ENCODE results near the gene CD33. TPM values are rescaled to one million over a fixed set of nuclear protein-coding genes. Genes with fewer than 3 reads are reported as not detected.

Gene CD33
- total RNA-seq, 2 donors from 2014 or later: 1.2 TPM; not detected in 1

DNA sequence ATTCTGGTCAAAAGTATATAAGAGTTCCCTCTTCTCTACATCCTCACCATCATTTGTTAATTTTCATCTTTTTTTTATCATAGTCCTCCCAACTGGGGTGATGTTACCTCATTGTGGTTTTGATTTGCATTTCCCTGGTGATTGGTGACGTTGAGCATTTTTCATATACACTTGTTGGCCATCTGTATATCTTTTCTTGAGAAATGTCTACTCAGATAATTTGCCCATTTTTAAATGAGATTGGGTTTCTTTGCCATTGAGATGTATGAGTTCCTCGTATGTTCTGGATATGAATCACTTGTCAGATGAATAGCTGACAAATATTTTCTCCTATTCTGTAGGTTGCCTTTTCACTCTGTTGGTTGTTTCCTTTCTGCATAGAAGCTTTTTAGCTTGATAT, 2.4 kb downstream of the CD33 start:
- Mint-ChIP-seq H3K9me3 (no peaks in the 10 kb centered on the region), H3K4me3 (no peak overlapping the region), H3K4me1 (no peaks in the 10 kb centered on the region), H3K27ac (no peak overlapping the region), H3K36me3 (ENCODE audit: low read depth) (no peaks in the 10 kb centered on the region), H3K27me3 (peaks cover 64% of the 10 kb centered on the region)
- ATAC-seq (replicated peaks): no peak

DNA sequence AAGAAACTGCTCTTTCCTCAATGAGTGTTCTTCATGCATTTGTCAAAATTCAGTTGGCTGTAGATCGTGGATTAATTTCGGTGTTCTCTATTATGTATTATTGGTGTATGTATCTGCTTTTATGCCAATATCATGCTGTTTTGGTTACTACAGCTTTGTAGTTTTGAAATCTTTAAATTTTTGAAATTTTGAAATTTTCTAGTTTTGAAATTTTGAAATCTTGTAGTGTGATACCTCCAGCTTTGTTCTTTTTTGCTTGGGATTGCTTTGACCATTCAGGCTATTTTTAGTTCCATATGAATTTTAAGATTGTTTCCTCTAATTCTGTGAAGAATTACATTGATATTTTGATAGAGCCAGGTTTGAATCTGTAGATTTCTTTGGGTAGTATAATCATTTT, 3.1 kb downstream of the CD33 start:
- no peak for ATAC-seq (replicated peaks)
- Mint-ChIP-seq H3K36me3 (ENCODE audit: low read depth) (no peaks in the 10 kb centered on the region), H3K9me3 (no peaks in the 10 kb centered on the region), H3K4me3 (no peak overlapping the region), H3K27ac (no peak overlapping the region), H3K27me3 (peaks cover 58% of the 10 kb centered on the region), H3K4me1 (no peaks in the 10 kb centered on the region)

DNA sequence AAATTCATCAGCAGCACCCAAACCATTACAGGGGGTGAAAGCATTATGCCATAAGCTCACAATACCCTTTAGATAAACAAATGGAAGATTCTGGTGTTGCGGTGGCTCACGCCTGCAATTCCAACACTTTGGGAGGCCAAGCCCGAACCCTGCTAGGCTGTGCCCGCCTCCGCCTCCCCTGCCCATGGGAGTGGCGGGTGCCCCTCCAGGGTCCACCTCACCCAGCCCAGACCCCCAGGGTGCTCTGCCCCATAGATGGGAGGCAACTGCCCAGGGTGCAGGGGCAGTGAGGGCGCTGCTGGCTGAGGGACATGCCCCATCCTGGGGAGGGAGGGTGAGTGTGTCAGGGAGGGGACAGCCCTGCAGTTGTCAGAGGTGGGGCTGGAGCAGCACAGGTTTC, 16.0 kb downstream of the CD33 start:
- Mint-ChIP-seq H3K9me3 (no peaks in the 10 kb centered on the region), H3K4me1 (no peaks in the 10 kb centered on the region), H3K27me3 (peaks cover 23% of the 10 kb centered on the region), H3K4me3 (no peak overlapping the region), H3K36me3 (ENCODE audit: low read depth) (no peaks in the 10 kb centered on the region), H3K27ac (no peak overlapping the region)
- no peak for ATAC-seq (replicated peaks)

DNA sequence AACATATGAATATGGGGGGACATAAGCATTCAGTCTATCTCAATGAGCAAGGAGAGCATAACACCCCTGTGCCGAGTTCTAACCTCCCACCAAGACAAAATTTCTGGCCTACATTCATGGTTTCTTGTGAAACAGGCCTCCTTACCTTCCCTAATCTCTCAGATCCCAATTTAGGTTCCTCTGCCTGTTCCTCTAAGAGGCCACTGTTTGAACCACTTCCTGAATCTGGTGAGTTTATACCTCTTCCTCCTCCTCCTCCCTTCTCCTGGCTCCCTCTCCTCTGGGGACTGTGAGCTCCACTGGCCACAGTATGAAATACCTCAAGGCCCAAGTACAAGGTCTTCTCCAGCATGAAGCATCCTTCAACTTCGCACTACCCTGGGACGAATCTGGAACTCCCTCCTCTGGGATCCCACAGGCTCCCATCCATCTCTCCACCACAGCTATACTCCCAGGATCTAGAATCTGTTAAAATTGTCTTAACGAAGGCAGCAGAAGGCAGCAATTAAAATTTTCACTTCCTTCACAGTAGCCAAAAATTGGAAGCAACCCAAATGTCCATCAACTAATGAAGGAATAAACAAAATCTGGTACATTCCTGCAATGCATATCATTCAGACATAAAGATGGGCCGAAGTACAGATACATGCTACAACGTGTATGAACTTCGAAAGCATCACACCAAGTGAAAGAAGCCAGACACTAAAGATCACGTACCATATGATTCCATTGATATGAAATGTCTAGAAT, 18.2 kb downstream of the CD33 start:
- no peaks in the 10 kb centered on the region for H3K4me1 Mint-ChIP-seq
- peaks cover 23% of the 10 kb centered on the region for H3K27me3 Mint-ChIP-seq
- no peak for ATAC-seq (replicated peaks)
- H3K27ac Mint-ChIP-seq: no peak overlapping the region
- H3K4me3 Mint-ChIP-seq: no peak overlapping the region
- H3K36me3 Mint-ChIP-seq (ENCODE audit: low read depth): no peaks in the 10 kb centered on the region
- no peaks in the 10 kb centered on the region for H3K9me3 Mint-ChIP-seq

DNA sequence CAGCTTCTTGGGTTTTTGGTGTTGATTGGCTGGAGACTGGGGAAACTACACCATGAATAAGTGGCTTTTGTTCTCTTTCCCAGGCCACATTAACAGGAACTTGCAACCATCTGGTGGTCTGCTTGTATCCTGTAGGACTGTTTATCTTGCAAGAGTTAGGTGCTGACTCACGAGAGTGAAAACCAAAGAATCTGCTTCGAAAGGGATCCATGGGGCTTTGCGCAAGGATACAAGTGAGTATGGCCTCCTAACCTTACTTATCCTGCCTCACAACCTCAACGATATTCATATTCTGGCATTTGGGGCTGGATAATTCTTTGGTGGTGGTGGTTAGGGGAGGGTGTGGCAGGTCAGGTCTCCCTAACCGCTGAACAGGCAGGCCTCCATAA, 21.3 kb downstream of the CD33 start:
- ATAC-seq (replicated peaks): no peak
- H3K27ac Mint-ChIP-seq: no peak overlapping the region
- H3K27me3 Mint-ChIP-seq: peaks cover 21% of the 10 kb centered on the region
- H3K9me3 Mint-ChIP-seq: no peaks in the 10 kb centered on the region
- H3K36me3 Mint-ChIP-seq (ENCODE audit: low read depth): no peaks in the 10 kb centered on the region
- no peak overlapping the region for H3K4me3 Mint-ChIP-seq
- no peaks in the 10 kb centered on the region for H3K4me1 Mint-ChIP-seq

DNA sequence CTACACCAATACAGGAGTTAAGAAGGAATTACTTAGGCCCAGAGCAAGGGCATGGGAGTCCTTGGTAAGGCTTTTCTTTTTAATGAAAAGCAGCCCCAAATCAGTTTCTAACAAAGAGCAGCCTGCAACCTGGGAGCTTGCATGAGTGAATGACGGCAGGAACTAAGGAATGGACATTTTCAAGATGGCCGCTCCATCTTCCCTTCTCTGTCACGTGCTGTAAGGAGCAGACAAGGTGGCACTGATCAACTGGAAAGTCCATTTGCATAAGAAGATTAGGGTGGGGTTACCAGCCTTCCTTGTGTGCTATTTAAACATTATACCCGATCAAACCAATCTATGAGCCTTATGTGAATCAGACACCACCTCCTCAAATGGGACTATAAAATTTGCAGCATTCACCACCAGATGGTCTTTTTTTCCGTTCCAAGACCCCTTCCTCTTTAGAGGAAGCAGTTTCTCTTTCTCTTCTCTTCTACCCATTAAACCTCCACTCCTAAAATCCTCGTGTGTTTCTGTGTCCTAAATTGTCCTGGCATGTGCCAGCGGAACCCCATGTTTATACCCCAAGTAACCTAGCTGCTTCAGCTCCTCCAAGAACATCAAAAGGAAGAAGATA, 23.2 kb downstream of the CD33 start:
- Mint-ChIP-seq H3K27me3 (peaks cover 19% of the 10 kb centered on the region), H3K4me1 (peaks cover 4% of the 10 kb centered on the region), H3K36me3 (ENCODE audit: low read depth) (no peaks in the 10 kb centered on the region), H3K4me3 (no peak overlapping the region), H3K27ac (no peak overlapping the region), H3K9me3 (no peaks in the 10 kb centered on the region)
- ATAC-seq (replicated peaks): no peak

DNA sequence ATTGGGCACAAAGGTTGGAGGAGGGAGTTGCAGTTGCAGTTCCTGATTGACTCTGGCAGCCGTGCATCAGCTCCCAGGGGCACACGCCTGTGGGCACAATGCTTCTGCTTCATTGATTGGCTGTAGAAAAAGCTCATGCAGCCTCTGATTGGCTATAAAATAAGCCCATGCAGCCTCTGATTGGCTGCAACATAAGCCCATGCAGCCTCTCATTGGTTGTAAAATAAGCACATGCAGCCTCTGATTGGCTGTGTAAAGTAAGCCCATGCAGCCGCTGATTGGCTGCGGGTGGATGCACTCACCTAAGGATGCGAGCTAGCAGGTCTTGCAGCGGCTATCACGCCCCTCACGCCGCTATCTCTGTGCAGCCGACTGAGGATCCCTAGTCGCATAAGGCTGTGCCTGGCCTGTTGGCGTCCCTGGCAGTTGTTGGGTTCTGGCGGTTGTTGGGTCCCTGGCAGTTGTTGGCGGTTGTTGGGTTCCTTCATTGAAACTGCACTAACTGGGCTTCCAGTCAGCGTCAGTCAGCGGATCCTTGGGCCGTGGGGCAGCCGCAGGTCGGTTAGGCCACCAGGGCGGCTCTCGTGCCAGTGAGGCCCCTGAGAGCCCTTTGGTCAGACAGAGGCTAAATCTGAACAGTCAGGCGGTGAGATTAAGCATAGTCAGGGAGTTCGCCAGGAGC, 26.0 kb downstream of the CD33 start, which contains the start of gene SIGLECL1:
Gene SIGLECL1 (plus strand): TSS at position 295 of the 682 bp plus-strand sequence. CDS start 12,993 bp downstream, outside the sequence.
- no peak within 1 kb of the TSS for H3K27ac Mint-ChIP-seq

DNA sequence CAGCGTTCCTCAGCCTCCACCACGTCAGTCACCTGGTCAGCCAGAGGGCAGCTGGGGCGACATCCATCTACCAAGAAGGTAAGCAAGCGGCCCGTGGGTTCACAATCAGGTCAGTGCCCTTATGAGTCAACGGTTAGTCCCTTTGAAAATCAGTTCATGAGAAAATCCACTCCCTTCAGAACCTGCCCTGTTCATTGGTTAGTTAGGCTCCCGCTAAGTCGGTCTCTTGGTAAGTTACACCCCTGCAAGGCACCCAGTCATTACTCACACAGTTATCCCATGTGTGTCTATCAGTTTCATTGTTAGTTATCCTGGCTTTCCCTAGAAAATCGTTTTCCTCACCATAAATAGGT, 26.6 kb downstream of the CD33 start:
- Mint-ChIP-seq H3K36me3 (ENCODE audit: low read depth) (no peaks in the 10 kb centered on the region), H3K4me1 (peaks cover 4% of the 10 kb centered on the region), H3K9me3 (no peaks in the 10 kb centered on the region), H3K27ac (no peak overlapping the region), H3K4me3 (no peak overlapping the region), H3K27me3 (peaks cover 16% of the 10 kb centered on the region)
- ATAC-seq (replicated peaks): no peak

More for the DNA sequence above, 26.0 kb downstream of the CD33 start, which contains the start of gene SIGLECL1:
- peaks cover 16% of the 10 kb centered on the region for H3K27me3 Mint-ChIP-seq
- no peak within 1 kb of the TSS for H3K4me3 Mint-ChIP-seq
- ATAC-seq (replicated peaks): no peak
- H3K9me3 Mint-ChIP-seq: no peaks in the 10 kb centered on the region
- H3K36me3 Mint-ChIP-seq (ENCODE audit: low read depth): no peaks in the 10 kb centered on the region
- peaks cover 4% of the 10 kb centered on the region for H3K4me1 Mint-ChIP-seq

DNA sequence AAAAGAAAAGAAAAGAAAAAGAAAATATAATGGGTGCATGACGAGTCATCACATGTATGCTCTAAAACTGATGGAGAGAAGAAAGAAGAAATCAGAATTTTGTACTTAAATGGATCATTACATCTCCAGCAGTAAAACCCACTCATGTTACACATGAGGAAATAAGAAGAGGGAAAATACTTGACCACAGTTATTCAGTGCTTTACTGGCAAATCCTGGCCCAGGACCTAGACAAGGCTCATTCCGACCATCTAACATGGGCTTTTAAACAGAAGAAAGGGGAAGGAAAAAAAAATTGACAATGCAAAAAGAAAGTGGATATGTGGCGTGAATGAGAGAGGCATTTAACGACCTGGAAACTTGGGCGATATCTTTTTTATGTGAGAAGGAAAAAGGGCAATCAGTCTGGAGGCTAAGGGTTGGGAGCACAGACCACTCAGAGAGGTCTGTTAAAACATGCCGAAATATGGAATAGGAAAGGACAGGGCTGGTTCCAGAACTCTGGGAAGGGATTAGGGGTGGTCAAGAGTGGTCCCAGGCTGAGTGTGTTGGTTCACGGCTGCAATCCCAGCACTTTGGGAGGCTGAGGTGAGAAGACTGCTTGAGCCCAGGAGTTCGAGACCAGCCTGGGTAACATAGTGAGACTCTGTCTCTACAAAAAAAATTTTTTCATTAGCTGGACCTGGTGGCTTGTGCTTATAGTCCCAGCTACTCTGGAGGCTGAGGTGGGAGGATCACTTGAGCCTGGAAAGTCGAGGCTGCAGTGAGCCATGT, 27.6 kb downstream of the CD33 start:
- Mint-ChIP-seq H3K27me3 (peaks cover 16% of the 10 kb centered on the region), H3K9me3 (no peaks in the 10 kb centered on the region), H3K4me1 (peaks cover 4% of the 10 kb centered on the region), H3K36me3 (ENCODE audit: low read depth) (no peaks in the 10 kb centered on the region), H3K4me3 (no peak overlapping the region), H3K27ac (no peak overlapping the region)
- ATAC-seq (replicated peaks): no peak

DNA sequence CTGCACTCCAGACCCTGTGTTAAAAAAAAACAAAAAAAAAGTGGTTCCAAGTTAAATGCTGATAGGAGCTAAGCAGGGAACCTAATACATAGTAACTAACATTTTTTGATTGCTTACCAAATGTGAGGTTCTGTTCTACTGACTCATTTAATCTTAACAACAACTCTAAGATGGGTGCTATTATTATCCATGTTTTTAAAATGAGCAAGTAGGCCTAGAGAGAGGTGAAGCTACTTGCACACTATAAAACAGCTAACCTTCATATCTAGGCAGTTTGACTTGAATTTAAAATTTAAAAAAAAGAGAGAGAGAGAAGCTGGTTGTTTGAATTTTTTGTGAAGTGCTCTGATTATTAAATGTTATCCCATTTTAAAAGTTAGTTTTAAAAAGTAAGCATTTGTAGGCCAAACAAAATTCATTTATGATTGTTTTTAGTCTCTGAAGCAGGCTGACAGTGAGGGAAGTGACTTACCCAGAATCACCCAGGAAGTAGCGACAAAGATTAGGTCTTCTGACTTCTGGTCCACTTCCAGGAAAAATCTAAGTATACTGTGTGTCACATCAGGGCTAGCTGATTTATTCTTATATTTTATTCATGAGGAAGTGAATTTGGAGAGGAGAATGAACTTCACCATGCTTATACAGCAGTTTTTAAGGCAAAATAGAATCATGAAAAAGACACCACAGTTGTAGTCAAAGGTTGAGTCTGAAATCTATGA, 28.4 kb downstream of the CD33 start:
- no peak for ATAC-seq (replicated peaks)
- H3K36me3 Mint-ChIP-seq (ENCODE audit: low read depth): no peaks in the 10 kb centered on the region
- no peak overlapping the region for H3K27ac Mint-ChIP-seq
- peaks cover 4% of the 10 kb centered on the region for H3K4me1 Mint-ChIP-seq
- peaks cover 15% of the 10 kb centered on the region for H3K27me3 Mint-ChIP-seq
- no peaks in the 10 kb centered on the region for H3K9me3 Mint-ChIP-seq
- no peak overlapping the region for H3K4me3 Mint-ChIP-seq

DNA sequence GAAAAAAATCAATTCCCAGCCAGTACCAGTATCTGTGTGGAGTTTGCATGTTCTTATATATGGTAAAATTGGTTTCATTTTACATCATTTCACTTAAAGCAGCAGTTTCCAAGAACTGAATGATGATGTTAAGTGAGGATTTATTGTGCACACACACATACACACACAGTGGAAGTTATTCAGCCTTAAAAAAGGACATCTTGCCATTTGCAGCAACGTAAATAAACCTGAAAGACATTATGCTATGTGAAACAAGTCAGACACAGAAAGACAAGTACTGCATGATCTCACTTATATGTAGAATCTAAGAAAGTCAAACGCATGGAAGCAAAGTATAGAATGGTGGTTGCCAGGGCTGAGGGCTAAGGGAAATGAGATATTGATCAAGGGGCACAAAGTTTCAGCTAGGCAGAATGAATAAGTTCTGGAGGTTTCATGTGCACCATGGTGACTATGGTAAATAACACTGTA, 31.3 kb downstream of the CD33 start:
- Mint-ChIP-seq H3K4me1 (peaks cover 4% of the 10 kb centered on the region), H3K9me3 (no peaks in the 10 kb centered on the region), H3K27ac (no peak overlapping the region), H3K36me3 (ENCODE audit: low read depth) (no peaks in the 10 kb centered on the region), H3K4me3 (no peak overlapping the region), H3K27me3 (peaks cover 21% of the 10 kb centered on the region)
- peak; percentile 49 for ATAC-seq (replicated peaks)

DNA sequence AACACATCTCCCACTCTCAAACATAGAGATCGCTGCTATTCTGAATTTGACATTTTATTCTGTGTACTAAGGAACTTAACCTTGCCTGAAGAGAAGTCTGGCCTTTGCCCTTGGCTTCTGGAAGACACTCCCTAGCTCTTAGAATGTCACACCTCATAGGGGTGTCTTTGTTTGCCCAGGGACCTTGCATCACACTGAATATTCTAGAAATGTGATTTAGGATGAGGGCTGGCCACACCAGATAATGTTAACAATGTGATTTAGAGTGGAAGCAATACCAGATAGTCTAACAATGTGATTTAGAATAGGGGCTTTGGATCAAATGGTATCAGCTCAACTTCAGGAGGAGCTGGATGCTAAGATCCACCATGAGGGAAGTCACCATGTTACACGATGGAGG, 32.6 kb downstream of the CD33 start:
- H3K9me3 Mint-ChIP-seq: no peaks in the 10 kb centered on the region
- H3K27me3 Mint-ChIP-seq: peaks cover 16% of the 10 kb centered on the region
- no peaks in the 10 kb centered on the region for H3K36me3 Mint-ChIP-seq (ENCODE audit: low read depth)
- no peak overlapping the region for H3K4me3 Mint-ChIP-seq
- ATAC-seq (replicated peaks): no peak
- H3K4me1 Mint-ChIP-seq: no peaks in the 10 kb centered on the region
- no peak overlapping the region for H3K27ac Mint-ChIP-seq

DNA sequence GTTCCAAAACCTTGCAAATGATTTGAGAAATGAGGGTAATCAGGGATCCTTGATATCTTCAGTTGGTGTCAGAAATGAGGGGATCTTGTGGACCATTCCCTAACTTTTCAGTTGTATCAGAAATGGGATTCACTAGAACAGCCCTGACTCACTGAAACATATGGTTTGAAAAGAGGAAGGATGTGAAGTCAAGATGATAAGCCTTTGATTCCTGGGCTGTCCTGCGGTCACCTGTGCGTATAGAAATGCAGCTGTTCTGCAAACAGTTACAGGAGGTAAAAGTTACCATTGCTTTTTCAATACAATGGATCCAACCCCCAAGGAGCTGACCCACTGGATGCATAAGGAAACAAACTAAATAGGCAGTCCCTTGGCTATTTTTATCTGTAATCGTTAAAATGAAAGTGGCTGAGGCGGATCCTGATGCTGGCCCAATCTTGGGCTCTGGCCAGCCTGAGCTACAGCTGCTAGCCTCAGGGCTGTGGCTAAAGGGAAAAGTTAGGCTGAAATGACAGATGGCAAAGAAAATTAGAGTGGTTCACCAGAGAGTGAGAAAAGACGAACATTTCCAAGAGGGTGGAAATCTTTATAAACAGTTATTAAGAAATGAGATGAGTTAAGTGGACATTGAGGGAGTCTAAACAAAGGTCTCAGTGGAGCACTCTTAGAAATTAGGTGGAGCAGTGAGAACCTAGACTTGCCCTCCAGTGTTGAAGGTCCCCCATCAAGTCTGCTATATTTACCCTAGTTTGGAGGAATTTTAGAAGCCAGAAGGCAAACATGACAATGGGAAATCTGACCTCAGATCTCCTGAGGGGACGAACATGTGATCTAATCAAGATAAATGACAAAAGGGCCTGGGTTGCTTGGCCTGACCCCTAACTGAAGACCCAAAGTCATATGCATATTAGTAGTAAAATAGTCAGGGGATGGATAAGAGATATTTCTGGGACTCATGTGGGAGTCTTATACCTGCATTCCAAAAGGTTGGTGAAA, 33.6 kb downstream of the CD33 start:
- H3K27ac Mint-ChIP-seq: no peak overlapping the region
- ATAC-seq (replicated peaks): no peak

More for the DNA sequence above, 33.6 kb downstream of the CD33 start:
- H3K4me1 Mint-ChIP-seq: no peaks in the 10 kb centered on the region
- H3K27me3 Mint-ChIP-seq: peaks cover 16% of the 10 kb centered on the region
- H3K36me3 Mint-ChIP-seq (ENCODE audit: low read depth): no peaks in the 10 kb centered on the region
- H3K4me3 Mint-ChIP-seq: no peak overlapping the region
- H3K9me3 Mint-ChIP-seq: no peaks in the 10 kb centered on the region

Measured in activated T-helper 17 cell treated with anti-CD3 and anti-CD28 coated beads, Interleukin-2, amount 50 U/mL, for 72 hours (primary cell).